ENCODE measurements around the gene ALPK1.
A peak's percentile ranks its signal among the peaks of the same experiment; 100 is the strongest.
"Not testable (repeated sequence)": the region's sequence is repeated elsewhere in the genome, so short reads cannot be mapped to it uniquely, and the experiment has no call there.

ALPK1 gene

DNA sequence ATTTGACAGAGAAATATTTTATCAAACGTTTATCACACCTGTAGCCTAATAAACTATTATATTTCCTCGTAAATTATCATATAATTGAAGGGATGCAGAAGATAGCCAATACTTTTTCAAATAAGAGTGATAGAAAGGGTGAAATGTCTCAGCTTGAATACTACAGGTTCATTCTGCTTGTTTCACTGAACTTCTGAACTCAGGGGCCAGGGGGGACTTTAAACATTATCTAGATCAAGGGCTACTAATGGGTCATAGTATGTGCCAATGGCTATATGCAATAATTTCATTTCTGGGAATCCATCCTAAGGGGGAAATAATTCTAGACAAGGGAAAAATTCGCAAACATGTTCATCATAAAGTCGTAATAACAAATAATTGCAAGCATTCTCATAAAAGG lies 2.6 kb downstream of the ALPK1 start:
- TF ChIP-seq, protein P1, sequence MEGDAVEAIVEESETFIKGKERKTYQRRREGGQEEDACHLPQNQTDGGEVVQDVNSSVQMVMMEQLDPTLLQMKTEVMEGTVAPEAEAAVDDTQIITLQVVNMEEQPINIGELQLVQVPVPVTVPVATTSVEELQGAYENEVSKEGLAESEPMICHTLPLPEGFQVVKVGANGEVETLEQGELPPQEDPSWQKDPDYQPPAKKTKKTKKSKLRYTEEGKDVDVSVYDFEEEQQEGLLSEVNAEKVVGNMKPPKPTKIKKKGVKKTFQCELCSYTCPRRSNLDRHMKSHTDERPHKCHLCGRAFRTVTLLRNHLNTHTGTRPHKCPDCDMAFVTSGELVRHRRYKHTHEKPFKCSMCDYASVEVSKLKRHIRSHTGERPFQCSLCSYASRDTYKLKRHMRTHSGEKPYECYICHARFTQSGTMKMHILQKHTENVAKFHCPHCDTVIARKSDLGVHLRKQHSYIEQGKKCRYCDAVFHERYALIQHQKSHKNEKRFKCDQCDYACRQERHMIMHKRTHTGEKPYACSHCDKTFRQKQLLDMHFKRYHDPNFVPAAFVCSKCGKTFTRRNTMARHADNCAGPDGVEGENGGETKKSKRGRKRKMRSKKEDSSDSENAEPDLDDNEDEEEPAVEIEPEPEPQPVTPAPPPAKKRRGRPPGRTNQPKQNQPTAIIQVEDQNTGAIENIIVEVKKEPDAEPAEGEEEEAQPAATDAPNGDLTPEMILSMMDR (IDR thresholded peaks at IDR 0.05; ENCODE audit: low read depth, low read length, missing control alignments) = no peak
- no peak for DNase-seq (ENCODE audit: low read depth)
- H3K4me3 ChIP-seq (ENCODE audit: low read depth, low read length) = no peak overlapping the region
- in situ Hi-C loops (cut with HindIII; ENCODE audit: low sequenced_read_pairs) = no loop called here

DNA sequence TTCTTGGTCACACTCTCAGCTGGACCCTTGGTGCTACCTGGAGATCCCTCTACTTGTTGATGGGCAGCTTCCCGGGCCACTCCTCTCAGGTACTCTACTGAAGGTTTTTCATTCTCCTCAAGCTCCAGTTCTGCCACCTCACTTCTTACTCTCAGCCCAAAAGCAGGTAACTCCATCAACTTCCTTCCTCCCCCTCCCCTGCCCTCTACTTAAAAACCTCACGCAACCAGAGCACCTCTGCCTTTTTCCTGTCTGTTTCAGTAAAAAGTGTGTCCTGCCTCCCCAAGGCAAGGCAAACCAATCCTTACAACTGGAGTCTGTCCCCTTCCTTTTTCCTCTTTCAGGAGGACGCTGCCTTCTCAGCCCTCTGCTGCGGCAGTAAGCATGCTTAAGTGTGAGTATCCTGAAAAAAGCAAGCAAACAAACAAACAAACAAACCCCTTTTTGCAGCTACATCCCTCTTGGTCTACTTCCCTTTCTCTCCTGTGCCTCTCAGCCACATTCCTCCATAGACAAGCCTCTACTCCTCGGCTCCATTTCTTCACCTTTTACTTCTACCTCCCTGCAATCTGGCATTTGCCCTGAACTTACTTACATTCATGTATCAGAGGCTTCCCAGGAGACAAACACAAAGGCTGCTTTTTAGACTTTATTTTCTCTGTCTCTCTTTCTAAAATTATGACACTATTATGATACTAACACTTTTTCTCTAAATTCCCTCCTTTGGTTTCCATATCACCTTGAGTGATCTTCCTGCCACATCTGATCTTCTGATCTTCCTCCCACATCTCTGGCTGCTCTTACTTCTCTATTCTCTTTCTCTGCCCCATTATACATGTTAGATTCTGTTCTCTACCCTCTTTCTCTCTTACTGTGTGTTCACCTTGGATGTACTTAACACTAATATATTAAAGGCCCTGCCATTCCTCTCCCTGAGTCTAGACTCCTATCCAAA lies 5.4 kb downstream of the ALPK1 start:
- H3K4me3 ChIP-seq (ENCODE audit: low read depth, low read length) = no peak overlapping the region
- DNase-seq (ENCODE audit: low read depth) = no peak
- TF ChIP-seq, protein P1 (IDR thresholded peaks at IDR 0.05; ENCODE audit: low read depth, low read length, missing control alignments) = no peak
- in situ Hi-C loops (cut with HindIII; ENCODE audit: low sequenced_read_pairs) = no loop called here

DNA sequence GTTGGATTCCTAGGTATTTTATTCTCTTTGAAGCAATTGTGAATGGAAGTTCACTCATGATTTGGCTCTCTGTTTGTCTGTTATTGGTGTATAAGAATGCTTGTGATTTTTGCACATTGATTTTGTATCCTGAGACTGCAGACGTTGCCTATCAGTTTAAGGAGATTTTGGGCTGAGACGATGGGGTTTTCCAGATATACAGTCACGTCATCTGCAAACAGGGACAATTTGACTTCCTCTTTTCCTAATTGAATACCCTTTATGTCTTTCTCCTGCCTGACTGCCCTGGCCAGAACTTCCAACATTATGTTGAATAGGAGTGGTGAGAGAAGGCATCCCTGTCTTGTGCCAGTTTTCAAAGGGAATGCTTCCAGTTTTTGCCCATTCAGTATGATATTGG lies 8.3 kb downstream of the ALPK1 start:
- in situ Hi-C loops (cut with HindIII; ENCODE audit: low sequenced_read_pairs); DNase-seq (ENCODE audit: low read depth); H3K4me3 ChIP-seq (ENCODE audit: low read depth, low read length): not testable (repeated sequence)

DNA sequence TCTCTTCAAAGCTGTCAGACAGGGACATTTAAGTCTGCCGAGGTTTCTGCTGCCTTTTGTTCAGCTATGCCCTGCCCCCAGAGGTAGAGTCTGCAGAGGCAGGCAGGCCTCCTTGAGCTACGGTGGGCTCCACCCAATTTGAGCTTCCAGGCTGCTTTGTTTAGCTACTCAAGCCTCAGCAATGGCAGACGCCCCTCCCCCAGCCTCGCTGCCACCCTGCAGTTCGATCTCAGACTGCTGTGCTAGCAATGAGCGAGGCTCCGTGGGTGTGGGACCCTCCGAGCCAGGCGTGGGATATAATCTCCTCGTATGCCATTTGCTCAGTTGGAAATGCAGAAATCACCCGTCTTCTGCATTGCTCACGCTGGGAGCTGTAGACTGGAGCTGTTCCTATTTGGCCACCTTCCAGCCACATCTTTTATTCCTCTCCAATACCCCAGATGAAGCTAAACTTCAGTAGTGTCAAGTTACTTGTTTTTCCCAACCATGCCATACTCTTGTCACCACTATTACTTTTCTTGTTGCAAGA lies 12.2 kb downstream of the ALPK1 start:
- peak overlapping the region; percentile 21 for H3K4me3 ChIP-seq (ENCODE audit: low read depth, low read length)
- in situ Hi-C loops (cut with HindIII; ENCODE audit: low sequenced_read_pairs) = not testable (repeated sequence)
- DNase-seq (ENCODE audit: low read depth) = peak; percentile 45

DNA sequence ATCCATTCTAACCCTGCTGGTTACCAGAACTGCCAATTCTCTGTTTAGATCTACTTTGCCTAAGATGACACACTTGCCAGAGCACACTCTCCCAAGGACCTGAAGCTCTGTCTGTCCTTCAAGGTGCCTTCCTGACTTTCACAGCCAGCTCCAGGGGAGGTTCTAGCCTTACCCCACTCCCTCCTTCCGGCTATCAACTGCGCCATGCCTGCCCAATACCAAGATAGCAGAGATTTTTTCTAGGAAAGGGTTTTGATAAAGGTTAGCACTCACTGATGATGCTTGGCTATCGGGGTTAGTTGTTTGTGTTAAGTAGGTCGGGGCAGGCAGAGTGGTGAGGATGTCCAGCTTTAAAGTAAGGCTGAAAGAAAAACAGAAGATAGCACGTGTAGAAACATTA lies 14.3 kb downstream of the ALPK1 start:
- in situ Hi-C loops (cut with HindIII; ENCODE audit: low sequenced_read_pairs) = no loop called here
- DNase-seq (ENCODE audit: low read depth) = no peak
- H3K4me3 ChIP-seq (ENCODE audit: low read depth, low read length) = no peak overlapping the region
- TF ChIP-seq, protein P1 (IDR thresholded peaks at IDR 0.05; ENCODE audit: low read depth, low read length, missing control alignments) = no peak

DNA sequence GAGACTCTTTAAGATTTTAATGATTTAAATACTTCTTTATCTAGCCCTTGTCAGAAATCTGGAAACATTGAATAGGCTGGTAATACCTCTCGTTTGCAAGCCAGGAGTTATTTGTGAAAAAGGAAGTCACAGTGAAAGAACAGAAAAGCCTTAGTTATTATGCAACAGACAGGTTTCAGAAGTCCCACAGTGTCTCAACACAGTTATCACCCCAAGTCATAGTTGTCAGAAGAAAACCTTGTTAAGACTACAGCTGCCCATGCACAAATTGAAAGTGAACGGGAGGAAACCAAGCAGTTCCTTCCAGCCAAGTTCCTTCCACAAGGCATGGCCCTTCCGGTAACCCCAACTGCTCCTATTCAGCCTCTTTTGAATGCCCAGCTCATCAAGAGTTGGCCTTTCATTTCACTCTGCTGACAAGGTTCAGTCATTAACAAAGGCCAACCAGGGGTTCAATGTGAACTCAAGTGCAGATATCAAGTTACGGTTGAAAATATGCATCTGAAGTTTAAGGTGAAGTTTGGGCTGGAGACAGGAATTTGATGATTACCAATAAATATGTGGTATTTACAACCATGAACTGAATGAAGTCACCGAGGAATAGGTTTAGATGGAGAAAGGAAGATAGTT lies 15.6 kb downstream of the ALPK1 start:
- H3K4me3 ChIP-seq (ENCODE audit: low read depth, low read length) = no peak overlapping the region
- DNase-seq (ENCODE audit: low read depth) = no peak
- in situ Hi-C loops (cut with HindIII; ENCODE audit: low sequenced_read_pairs) = no loop called here
- TF ChIP-seq, protein P1 (IDR thresholded peaks at IDR 0.05; ENCODE audit: low read depth, low read length, missing control alignments) = no peak

DNA sequence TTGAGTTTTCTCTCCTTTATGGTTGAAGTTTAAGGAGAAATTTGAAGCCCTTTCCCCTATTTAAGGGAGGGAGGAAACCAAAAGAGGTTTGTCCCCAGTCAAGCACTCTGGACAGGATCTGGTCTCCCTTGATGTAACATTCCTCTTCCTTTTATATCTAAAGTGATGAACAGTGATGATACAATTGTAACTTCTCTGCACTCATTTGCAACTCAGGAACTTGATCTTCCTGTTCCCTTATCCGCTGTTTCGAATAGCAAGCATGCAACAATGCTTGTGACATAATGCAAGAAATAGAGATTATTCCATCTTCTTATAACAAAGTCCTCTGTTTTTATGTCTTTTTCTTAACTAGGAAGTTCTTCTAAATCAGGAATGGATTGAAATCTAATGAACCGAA lies 18.3 kb downstream of the ALPK1 start:
- DNase-seq (ENCODE audit: low read depth) = no peak
- in situ Hi-C loops (cut with HindIII; ENCODE audit: low sequenced_read_pairs) = no loop called here
- no peak overlapping the region for H3K4me3 ChIP-seq (ENCODE audit: low read depth, low read length)
- TF ChIP-seq, protein P1 (IDR thresholded peaks at IDR 0.05; ENCODE audit: low read depth, low read length, missing control alignments) = no peak
